HEK293T (cell line): Measurements from ENCODE around the gene LUZP1.

Experiments used
- ARNT ChIP-seq: fragments of 450-650 bp; IDR thresholded peaks from 2 replicates; pipeline ENCODE4 v1.6.1; 2017; ENCODE audit warnings: mild to moderate bottlenecking
- BHLHE40 ChIP-seq: fragments of 450-650 bp; IDR thresholded peaks from 2 replicates; pipeline ENCODE4 v1.6.1; 2016; ENCODE audit warnings: mild to moderate bottlenecking, moderate library complexity, borderline replicate concordance
- ELF4 ChIP-seq: fragments of 450-650 bp; IDR thresholded peaks from 2 replicates; pipeline ENCODE4 v1.6.1; 2017; ENCODE audit warnings: antibody characterized with exemption
- FOXM1 ChIP-seq: fragments of 450-650 bp; IDR thresholded peaks from 2 replicates; pipeline ENCODE4 v1.6.1; 2017; ENCODE audit warnings: mild to moderate bottlenecking, borderline replicate concordance
- NFRKB ChIP-seq: fragments of 450-650 bp; IDR thresholded peaks from 2 replicates; pipeline ENCODE4 v1.6.1; 2016; ENCODE audit warnings: mild to moderate bottlenecking, moderate library complexity
- SP1 ChIP-seq: fragments of 450-650 bp; IDR thresholded peaks from 2 replicates; pipeline ENCODE4 v1.6.1; 2017
- SUZ12 ChIP-seq: fragments of 450-650 bp; IDR thresholded peaks from 2 replicates; pipeline ENCODE4 v1.6.1; 2016; ENCODE audit warnings: mild to moderate bottlenecking
- TARDBP ChIP-seq: fragments of 450-650 bp; IDR thresholded peaks from 2 replicates; pipeline ENCODE4 v1.6.1; 2016
- TF ChIP-seq, protein P1 (sequence below): fragments of 450-650 bp; IDR thresholded peaks from 2 replicates; pipeline ENCODE4 v1.6.1; 2016

- no peak for TF ChIP-seq SP1
- TF ChIP-seq SUZ12, result no peak
- TF ChIP-seq FOXM1, result no peak
- no peak for TF ChIP-seq ELF4
- TF ChIP-seq TARDBP, result no peak
- TF ChIP-seq, protein P1, sequence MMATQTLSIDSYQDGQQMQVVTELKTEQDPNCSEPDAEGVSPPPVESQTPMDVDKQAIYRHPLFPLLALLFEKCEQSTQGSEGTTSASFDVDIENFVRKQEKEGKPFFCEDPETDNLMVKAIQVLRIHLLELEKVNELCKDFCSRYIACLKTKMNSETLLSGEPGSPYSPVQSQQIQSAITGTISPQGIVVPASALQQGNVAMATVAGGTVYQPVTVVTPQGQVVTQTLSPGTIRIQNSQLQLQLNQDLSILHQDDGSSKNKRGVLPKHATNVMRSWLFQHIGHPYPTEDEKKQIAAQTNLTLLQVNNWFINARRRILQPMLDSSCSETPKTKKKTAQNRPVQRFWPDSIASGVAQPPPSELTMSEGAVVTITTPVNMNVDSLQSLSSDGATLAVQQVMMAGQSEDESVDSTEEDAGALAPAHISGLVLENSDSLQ, result no peak
- no peak for TF ChIP-seq ARNT
- TF ChIP-seq NFRKB, result no peak
- TF ChIP-seq BHLHE40, result no peak
Observed at GRCh38 chr1:23163395-23163794, 5.3 kb downstream of the LUZP1 start.
